ENCODE measurements around the gene PVALB.
"Not testable (repeated sequence)": the region's sequence is repeated elsewhere in the genome, so short reads cannot be mapped to it uniquely, and the experiment has no call there.

Gene PVALB

GRCh38 chr22:36754881-36755280 is 62.0 kb downstream of the PVALB start:
- DNase-seq, result not testable (repeated sequence)

GRCh38 chr22:36753916-36754315 is 62.9 kb downstream of the PVALB start:
- no peak for DNase-seq

- DNase-seq, result no peak
Observed at GRCh38 chr22:36753120-36753802, 63.6 kb downstream of the PVALB start.
